Measurements from ENCODE around the gene CLTC. TPM values are rescaled to one million over a fixed set of nuclear protein-coding genes. Genes with fewer than 3 reads are reported as not detected.

The CLTC gene
- total and polyA plus RNA-seq, 2 of the 8 experiments (the other 6 are each of a cell fraction or from before 2014, with no cell fraction given) = 175 to 283 TPM

- Histone ChIP-seq H3K23ac (ENCODE audit: insufficient read length) (no peak overlapping the region), H2BK12ac (ENCODE audit: low read depth, low read length) (no peak overlapping the region), H4K91ac (replicated peaks; ENCODE audit: insufficient read length, low read length) (no peak overlapping the region), H3K79me2 (ENCODE audit: control insufficient read depth in 1 of 2, insufficient read depth in 2 of 2, low read length in 2 of 2) (peaks cover 0 to 60% of the 10 kb centered on the region in 2 experiments; a peak in 2 of 4 replicates), H2BK5ac (ENCODE audit: low read depth, low read length) (no peak overlapping the region), H3K4me3 (ENCODE audit: extremely low read depth in 1 of 4, insufficient read depth in 2 of 4, low read depth in 3 of 4, low read length in 4 of 4) (no peak overlapping the region), H3K18ac (ENCODE audit: extremely low read depth, low read length) (no peak overlapping the region), H2BK120ac (replicated peaks; ENCODE audit: low read depth, low read length) (no peak overlapping the region), H3K27ac (ENCODE audit: low read depth, low read length) (no peak overlapping the region), H3K79me1 (ENCODE audit: low read depth, low read length) (peaks cover 5% of the 10 kb centered on the region; the same call in 1 of the 2 replicates), H3K9me3 (ENCODE audit: insufficient read depth in 2 of 2, low read depth in 1 of 2, low read length in 1 of 2) (no peaks in the 10 kb centered on the region), H2BK20ac (ENCODE audit: low read length) (no peak overlapping the region), H3K4ac (replicated peaks; ENCODE audit: insufficient read length, low read depth, low read length) (no peak overlapping the region), H4K5ac (ENCODE audit: insufficient read length, low read depth, low read length) (no peak overlapping the region), H3K4me1 (replicated peaks in 1 of 4; ENCODE audit: control insufficient read depth in 3 of 4, insufficient read depth in 4 of 4, low read length in 3 of 4) (0 out of 7 replicates have a peak, but pooled peaks cover 0 to 2% (median 0%) of the 10 kb centered on the region in 4 experiments), H4K20me1 (replicated peaks in 1 of 2; ENCODE audit: control insufficient read depth in 1 of 2, insufficient read depth in 2 of 2, low read length in 2 of 2) (no peaks in the 10 kb centered on the region), H2BK15ac (ENCODE audit: low read length) (no peak overlapping the region), H3K4me2 (ENCODE audit: insufficient read depth in 1 of 2, low read depth in 2 of 2, low read length in 2 of 2) (no peak overlapping the region), H2AK5ac (ENCODE audit: low read depth, low read length) (no peak overlapping the region), H2AFZ (ENCODE audit: low read length) (no peak overlapping the region), H3K56ac (replicated peaks; ENCODE audit: insufficient read length, low read depth, low read length) (no peak overlapping the region), H3K27me3 (replicated peaks in 1 of 4; ENCODE audit: control insufficient read depth in 3 of 4, extremely low read depth in 1 of 4, insufficient read depth in 3 of 4, low read length in 3 of 4) (no peaks in the 10 kb centered on the region), H3K36me3 (ENCODE audit: control insufficient read depth in 2 of 4, insufficient read depth in 4 of 4, low read length in 3 of 4) (no peaks in the 10 kb centered on the region), H3K9ac (replicated peaks in 1 of 4; ENCODE audit: extremely low read depth in 1 of 4, low read depth in 3 of 4, low read length in 3 of 4) (no peak overlapping the region), H3K14ac (ENCODE audit: insufficient read length) (no peak overlapping the region), H3K23me2 (ENCODE audit: low read depth, low read length) (no peaks in the 10 kb centered on the region), H4K8ac (ENCODE audit: extremely low read depth, insufficient read depth, low read length) (no peak overlapping the region)
- FAIRE-seq (no peak), DNase-seq (ENCODE audit: low read depth in 1 of 2, low spot score in 2 of 2) (no peak)
- POLR2A ChIA-PET (ENCODE audit: partially characterized antibody) = interaction anchor here (1.5 kb wide), 1 partner anchor 13 kb away, joined by 4 read pairs; the partner anchor contains the start of genes PTRH2 and VMP1
- TF ChIP-seq KDM1A (IDR thresholded peaks at IDR 0.05; ENCODE audit: borderline replicate concordance, low read length) = no peak
- TF ChIP-seq ZNF274 (IDR thresholded peaks at IDR 0.05; ENCODE audit: borderline replicate concordance, extremely low read depth, low read length) = no peak
- no peak for TF ChIP-seq SRF (IDR thresholded peaks at IDR 0.05; ENCODE audit: low read depth, low read length)
- no peak for TF ChIP-seq SIRT6 (IDR thresholded peaks at IDR 0.05; ENCODE audit: low read length)
- CTCF ChIA-PET (ENCODE audit: partially characterized antibody) = interaction anchor here (0.6 kb wide), 1 partner anchor 237 kb away, joined by 3 read pairs; no protein-coding TSS in a partner anchor
These were observed 99.8 kb downstream of the CLTC start for GRCh38 chr17:59719526-59719925.

All from H1 (cell line).